ENCODE data around the gene PARP15. TPM values are rescaled to one million over a fixed set of nuclear protein-coding genes. Genes with fewer than 3 reads are reported as not detected.

Gene PARP15
- total RNA-seq, 1 donor from 2014 or later: 0.09 TPM

DNA sequence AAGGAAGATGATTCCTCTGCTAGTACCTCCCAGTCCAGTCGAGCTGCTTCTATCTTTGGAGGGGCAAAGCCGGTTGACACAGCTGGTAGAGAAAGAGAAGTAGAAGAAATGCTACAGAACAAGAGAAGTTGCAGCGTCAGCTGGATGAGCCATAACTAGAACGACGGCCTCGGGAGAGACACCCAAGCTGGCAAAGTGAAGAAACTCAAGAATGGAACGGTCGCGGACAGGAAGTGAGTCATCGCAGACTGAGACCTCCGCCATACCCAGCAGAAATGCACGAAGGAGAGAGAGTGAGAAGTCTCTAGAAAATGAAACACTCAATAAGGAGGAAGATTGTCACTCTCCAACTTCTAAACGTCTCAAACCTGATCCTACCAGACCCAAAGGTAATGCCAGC, 84.2 kb downstream of the PARP15 start:
- peaks cover 6% of the 10 kb centered on the region for H3K27me3 Mint-ChIP-seq (ENCODE audit: low read depth, unreplicated experiment)

DNA sequence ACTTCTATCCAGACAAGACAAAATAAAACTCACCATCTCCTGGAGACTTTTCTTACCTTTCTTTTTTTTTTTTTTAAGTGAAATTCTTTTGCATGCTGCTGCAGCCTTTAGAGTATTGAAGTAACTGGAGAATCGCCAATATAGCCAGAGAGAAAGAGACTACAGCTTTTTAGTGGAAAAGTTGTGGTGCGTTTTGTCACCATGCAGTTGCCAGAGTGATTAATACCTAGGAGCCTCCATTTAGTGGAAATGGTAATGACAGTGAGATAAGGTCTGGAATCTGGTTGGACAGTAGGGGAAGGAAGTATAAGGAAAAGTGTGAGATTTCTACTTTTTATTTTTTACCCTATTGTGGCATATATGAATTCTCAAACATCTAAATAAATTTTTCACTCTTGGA, 85.1 kb downstream of the PARP15 start:
- H4K20me1 ChIP-seq (ENCODE audit: insufficient read depth, low read length): no peaks in the 10 kb centered on the region
- H3K79me2 ChIP-seq (ENCODE audit: insufficient read depth, low read length): no peaks in the 10 kb centered on the region
- no peaks in the 10 kb centered on the region for H3K27me3 ChIP-seq (ENCODE audit: insufficient read depth, low read length)
- no peak overlapping the region for H3K27ac ChIP-seq (ENCODE audit: low read depth, low read length)
- DNase-seq (ENCODE audit: low read depth) (no peak), FAIRE-seq (no peak)
- Mint-ChIP-seq H3K36me3 (ENCODE audit: low read depth, unreplicated experiment) (peaks cover 7% of the 10 kb centered on the region), H3K4me3 (ENCODE audit: unreplicated experiment) (no peak overlapping the region), H3K27me3 (ENCODE audit: low read depth, unreplicated experiment) (peaks cover 6% of the 10 kb centered on the region), H3K27ac (ENCODE audit: unreplicated experiment) (no peak overlapping the region), H3K4me1 (ENCODE audit: low read depth, unreplicated experiment) (no peaks in the 10 kb centered on the region), H3K9me3 (ENCODE audit: unreplicated experiment) (peaks cover 4% of the 10 kb centered on the region)
- no peaks in the 10 kb centered on the region for H3K36me3 ChIP-seq (ENCODE audit: insufficient read depth, low read length)
- no peak overlapping the region for H3K4me3 ChIP-seq (ENCODE audit: insufficient read depth, low read depth, low read length)
- H3K4me2 ChIP-seq (ENCODE audit: low read length): no peak overlapping the region
- TF ChIP-seq CTCF (IDR thresholded peaks at IDR 0.05; ENCODE audit: insufficient read depth, low read depth, low read length): no peak
- no peak for TF ChIP-seq EZH2 (IDR thresholded peaks at IDR 0.05; ENCODE audit: insufficient read depth, low read length)
- no peak overlapping the region for H3K9ac ChIP-seq (ENCODE audit: low read length)
- no peaks in the 10 kb centered on the region for H3K4me1 ChIP-seq (ENCODE audit: insufficient read depth, low read length)
- no peak overlapping the region for H2AFZ ChIP-seq (ENCODE audit: low read depth, low read length)
- peaks cover 3% of the 10 kb centered on the region for H3K9me3 ChIP-seq (ENCODE audit: insufficient read depth, low read depth, low read length)

More for the DNA sequence above, 84.2 kb downstream of the PARP15 start:
- Histone ChIP-seq H3K4me3 (ENCODE audit: insufficient read depth, low read depth, low read length) (no peak overlapping the region), H3K4me2 (ENCODE audit: low read length) (no peak overlapping the region), H3K36me3 (ENCODE audit: insufficient read depth, low read length) (no peaks in the 10 kb centered on the region), H3K9ac (ENCODE audit: low read length) (no peak overlapping the region), H2AFZ (ENCODE audit: low read depth, low read length) (no peak overlapping the region), H3K9me3 (ENCODE audit: insufficient read depth, low read depth, low read length) (peaks cover 3% of the 10 kb centered on the region), H3K79me2 (ENCODE audit: insufficient read depth, low read length) (no peaks in the 10 kb centered on the region), H3K4me1 (ENCODE audit: insufficient read depth, low read length) (no peaks in the 10 kb centered on the region), H3K27ac (ENCODE audit: low read depth, low read length) (no peak overlapping the region), H4K20me1 (ENCODE audit: insufficient read depth, low read length) (no peaks in the 10 kb centered on the region), H3K27me3 (ENCODE audit: insufficient read depth, low read length) (no peaks in the 10 kb centered on the region)
- Mint-ChIP-seq H3K4me1 (ENCODE audit: low read depth, unreplicated experiment) (no peaks in the 10 kb centered on the region), H3K27ac (ENCODE audit: unreplicated experiment) (no peak overlapping the region), H3K36me3 (ENCODE audit: low read depth, unreplicated experiment) (peaks cover 7% of the 10 kb centered on the region), H3K9me3 (ENCODE audit: unreplicated experiment) (peaks cover 6% of the 10 kb centered on the region), H3K4me3 (ENCODE audit: unreplicated experiment) (no peak overlapping the region)
- FAIRE-seq (no peak), DNase-seq (ENCODE audit: low read depth) (no peak)
- TF ChIP-seq EZH2 (IDR thresholded peaks at IDR 0.05; ENCODE audit: insufficient read depth, low read length) (no peak), CTCF (IDR thresholded peaks at IDR 0.05; ENCODE audit: insufficient read depth, low read depth, low read length) (no peak)

GRCh38 chr3:122665226-122665786, 87.9 kb downstream of the PARP15 start:
- H3K36me3 Mint-ChIP-seq (ENCODE audit: low read depth, unreplicated experiment): peaks cover 7% of the 10 kb centered on the region
- Histone ChIP-seq H3K4me2 (ENCODE audit: low read length) (no peak overlapping the region), H3K4me3 (ENCODE audit: insufficient read depth, low read depth, low read length) (no peak overlapping the region), H3K9ac (ENCODE audit: low read length) (no peak overlapping the region), H2AFZ (ENCODE audit: low read depth, low read length) (no peak overlapping the region), H4K20me1 (ENCODE audit: insufficient read depth, low read length) (no peaks in the 10 kb centered on the region), H3K4me1 (ENCODE audit: insufficient read depth, low read length) (no peaks in the 10 kb centered on the region), H3K27me3 (ENCODE audit: insufficient read depth, low read length) (no peaks in the 10 kb centered on the region), H3K9me3 (ENCODE audit: insufficient read depth, low read depth, low read length) (peaks cover 3% of the 10 kb centered on the region), H3K36me3 (ENCODE audit: insufficient read depth, low read length) (no peaks in the 10 kb centered on the region), H3K79me2 (ENCODE audit: insufficient read depth, low read length) (no peaks in the 10 kb centered on the region), H3K27ac (ENCODE audit: low read depth, low read length) (no peak overlapping the region)
- H3K27me3 Mint-ChIP-seq (ENCODE audit: low read depth, unreplicated experiment): peaks cover 6% of the 10 kb centered on the region
- H3K4me1 Mint-ChIP-seq (ENCODE audit: low read depth, unreplicated experiment): peaks cover 9% of the 10 kb centered on the region
- no peak for DNase-seq (ENCODE audit: low read depth)
- peaks cover 4% of the 10 kb centered on the region for H3K9me3 Mint-ChIP-seq (ENCODE audit: unreplicated experiment)
- no peak overlapping the region for H3K4me3 Mint-ChIP-seq (ENCODE audit: unreplicated experiment)
- H3K27ac Mint-ChIP-seq (ENCODE audit: unreplicated experiment): no peak overlapping the region
- TF ChIP-seq CTCF (IDR thresholded peaks at IDR 0.05; ENCODE audit: insufficient read depth, low read depth, low read length) (no peak), EZH2 (IDR thresholded peaks at IDR 0.05; ENCODE audit: insufficient read depth, low read length) (no peak)
- FAIRE-seq: no peak

Data from astrocyte (in vitro differentiated cells and primary cell).